GM19455 (cell line): ENCODE results near the gene RARA.
A peak's percentile ranks its signal among the peaks of the same experiment; 100 is the strongest.

Experiments used
- ATAC-seq: cut with Tn5 transposase; IDR thresholded peaks from one replicate; pipeline ENCODE4 v1.9.1; 2021; ENCODE audit not compliant: unreplicated experiment

Gene RARA

DNA sequence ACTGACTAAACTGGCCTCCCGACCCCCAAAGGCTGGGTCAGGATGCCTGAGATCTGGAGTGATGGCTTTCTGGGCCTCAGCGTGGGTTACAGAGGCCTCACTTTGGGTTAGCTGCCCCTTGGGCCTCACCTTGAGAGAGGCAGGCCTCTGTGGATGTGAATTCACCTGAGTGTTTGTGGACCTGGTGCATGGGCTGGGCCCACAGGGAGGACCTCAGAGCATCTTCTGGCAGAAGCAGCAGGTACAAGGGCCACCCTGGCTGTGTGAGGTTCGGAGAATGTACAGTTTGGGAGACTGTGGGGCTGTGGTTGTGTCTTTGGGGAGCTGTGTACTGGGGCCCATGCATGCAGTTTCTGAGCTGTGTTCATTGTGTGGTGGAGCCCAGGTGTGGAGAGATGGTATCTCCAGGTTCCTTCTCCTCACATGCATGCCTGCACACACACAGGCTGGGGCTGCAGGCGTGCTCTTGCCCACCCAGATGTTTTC, 18.3 kb downstream of the RARA start:
- no peak for ATAC-seq

DNA sequence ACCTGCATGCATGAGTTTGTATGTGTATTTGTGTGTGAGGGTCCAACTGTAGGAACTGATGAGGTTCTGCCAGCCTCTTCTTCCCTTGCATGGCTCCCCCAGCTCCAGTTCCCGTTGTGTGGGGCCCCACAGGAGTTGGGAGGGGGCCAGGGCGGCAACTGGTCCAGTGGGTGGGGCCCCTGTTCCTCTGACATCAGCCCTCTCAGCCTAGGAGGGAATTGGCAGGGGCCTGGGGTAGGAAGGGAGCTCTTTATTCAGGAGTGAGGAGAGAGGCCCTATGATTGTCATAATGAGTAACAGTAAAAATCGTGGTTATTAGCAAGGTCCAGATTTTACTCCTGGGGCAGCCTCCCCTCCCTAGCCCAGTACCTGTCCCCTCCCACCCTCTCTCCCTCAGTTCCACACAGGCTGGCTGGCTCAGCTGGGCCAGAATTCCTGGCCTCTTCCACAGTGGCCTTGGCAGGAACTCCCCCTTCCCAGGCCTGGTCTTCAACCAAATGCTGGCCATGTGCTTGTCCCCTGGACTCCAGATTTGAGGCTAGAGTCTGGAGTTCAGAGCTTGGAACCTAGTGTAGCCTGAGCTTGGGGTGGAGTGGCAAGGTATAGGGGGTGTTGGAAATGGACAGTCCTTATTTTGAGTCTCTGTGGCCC, 18.9 kb downstream of the RARA start:
- no peak for ATAC-seq

DNA sequence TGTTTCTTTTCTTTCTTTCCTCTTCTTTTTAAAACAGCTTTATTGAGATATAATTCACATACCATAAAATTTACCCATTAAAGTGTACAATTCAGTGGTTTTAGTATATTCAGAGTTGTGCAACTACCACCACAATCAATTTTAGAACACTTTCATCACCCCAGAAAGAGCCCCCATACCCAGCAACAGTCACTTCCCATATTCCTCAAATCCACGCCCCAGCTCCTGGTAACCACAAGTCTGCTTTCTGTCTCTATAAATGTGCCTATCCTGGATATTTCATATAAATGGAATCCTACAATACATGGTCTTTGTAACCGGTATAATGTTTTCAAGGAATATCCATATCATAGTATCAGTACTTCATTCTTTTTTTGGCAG, 19.4 kb downstream of the RARA start:
- no peak for ATAC-seq

DNA sequence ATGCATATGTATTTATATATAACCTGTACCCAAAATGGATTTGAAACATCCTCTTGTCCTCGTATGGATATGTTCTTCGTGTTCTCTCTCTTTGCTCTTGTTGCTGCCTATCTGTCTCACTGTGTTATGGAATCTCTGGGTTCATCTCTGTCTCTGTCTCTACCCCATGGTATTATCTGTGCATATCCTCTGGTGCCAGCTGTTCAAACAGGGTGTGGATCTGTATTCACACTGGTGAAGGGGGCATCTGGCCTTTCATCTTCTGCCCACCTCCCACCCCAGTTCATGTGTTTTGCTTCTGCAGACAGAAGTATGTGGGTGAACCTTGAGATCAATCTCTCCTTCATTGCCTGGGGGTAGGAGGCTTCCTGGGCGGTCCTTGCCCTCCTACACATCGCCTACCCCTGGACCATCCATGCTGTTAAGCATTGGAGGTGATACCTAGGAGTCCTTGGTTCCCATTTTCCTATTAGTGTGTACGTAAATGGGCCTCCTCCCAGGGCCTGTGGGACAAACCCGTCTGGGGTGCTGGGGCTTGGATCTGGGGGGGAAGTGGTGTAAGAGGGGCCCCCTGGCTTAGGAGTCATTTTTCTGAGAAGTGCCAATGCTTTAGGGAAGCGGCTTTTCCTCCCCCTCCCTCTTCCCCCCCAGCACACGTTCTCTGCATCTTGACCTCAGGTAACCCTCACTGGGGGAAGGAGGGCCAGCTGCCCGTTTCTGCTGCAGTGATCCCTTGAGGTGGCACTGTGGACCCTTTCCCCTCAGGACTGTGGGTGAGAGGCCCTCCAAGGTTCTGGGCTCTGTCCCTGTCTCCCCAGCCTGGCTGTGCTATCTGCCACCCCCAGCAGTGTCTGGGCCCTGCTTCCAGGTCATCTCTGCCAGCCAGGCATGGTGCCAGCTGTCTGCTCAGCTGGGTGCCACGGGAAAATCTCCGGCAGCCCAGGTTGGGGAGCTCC, 21.1 kb downstream of the RARA start:
- ATAC-seq, result no peak

DNA sequence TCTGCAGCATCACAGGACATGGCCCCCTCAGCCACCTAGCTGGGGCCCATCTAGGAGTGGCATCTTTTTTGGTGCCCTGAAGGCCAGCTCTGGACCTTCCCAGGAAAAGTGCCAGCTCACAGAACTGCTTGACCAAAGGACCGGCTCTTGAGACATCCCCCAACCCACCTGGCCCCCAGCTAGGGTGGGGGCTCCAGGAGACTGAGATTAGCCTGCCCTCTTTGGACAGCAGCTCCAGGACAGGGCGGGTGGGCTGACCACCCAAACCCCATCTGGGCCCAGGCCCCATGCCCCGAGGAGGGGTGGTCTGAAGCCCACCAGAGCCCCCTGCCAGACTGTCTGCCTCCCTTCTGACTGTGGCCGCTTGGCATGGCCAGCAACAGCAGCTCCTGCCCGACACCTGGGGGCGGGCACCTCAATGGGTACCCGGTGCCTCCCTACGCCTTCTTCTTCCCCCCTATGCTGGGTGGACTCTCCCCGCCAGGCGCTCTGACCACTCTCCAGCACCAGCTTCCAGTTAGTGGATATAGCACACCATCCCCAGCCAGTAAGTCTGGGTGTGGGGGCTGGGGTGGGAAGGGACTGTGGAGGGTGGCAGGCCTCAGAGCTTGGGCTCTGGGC, 22.0 kb downstream of the RARA start:
- ATAC-seq, result no peak

DNA sequence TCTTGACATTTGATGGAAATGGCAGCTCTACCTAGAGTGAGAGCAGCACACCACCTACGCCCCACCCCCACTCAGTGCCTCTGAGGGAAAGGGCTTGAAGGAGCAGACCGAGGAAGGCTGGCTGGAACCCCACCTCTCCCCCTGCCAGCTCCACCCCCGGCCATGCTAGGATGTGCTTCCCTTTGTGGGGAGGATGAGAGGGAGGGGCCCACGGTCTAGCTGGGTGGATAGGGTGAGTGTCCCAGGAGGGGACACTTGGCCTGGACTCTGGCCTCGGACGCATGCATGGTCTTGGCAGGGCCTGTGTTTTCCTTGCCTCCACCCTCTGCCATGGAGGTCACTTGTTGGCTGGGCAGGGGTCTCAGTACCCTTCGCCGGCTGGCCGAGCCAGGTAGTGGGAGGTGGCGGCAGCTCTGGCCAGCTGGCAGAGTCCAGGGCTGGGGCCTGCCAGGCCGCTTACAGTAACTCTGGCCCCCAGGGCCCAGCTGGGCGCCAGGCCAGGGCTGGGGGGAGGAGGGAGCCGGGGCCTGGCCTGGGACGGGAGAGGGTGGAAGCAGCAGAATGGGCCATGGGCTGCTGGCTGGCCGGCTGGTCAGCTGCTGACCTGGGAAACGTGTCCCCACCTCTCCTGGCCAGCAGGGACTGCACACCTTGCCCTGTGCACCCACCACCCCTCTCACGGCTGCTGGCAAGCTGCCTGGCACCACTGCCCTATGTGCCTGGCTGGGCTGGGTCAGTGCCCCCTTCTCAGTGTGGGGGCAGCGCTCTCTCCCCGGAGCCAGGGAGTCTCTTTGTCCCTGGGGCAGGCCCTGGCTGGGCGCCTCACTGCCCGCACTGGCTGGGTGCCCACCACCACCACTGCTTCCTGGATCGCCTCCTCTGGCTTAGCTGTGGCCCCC, 23.0 kb downstream of the RARA start:
- no peak for ATAC-seq

DNA sequence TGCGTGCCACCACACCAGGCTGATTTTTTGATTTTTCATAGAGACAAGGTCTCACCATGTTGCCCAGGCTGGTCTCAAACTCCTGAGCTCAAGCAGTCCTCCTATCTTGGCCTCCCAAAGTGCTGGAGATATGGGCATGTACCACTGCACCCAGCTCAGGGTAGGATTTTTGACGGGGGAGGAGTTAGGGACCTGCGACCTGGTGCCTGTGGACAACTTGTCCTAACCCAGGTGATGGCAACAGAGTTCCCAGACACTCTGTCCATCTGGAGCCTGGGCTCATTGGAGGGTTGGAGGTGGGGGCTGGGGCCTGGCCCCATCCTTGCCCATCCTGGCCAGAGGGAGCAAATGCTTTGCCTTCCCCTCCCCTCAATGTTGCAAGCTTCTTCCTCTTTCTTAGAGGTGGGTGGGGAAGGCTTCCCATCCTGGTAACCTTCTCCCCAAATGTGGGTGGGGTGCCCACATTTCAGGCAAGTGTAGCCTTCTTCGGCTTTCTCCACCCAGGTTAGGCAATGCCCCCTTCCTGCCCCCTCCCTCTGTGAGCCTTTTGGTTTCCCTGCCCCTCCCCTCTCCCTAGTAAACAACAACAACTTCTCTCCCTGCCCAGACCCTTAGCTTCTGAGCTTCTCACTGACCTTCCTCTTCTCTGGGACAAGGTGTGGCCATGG, 24.9 kb downstream of the RARA start:
- no peak for ATAC-seq

DNA sequence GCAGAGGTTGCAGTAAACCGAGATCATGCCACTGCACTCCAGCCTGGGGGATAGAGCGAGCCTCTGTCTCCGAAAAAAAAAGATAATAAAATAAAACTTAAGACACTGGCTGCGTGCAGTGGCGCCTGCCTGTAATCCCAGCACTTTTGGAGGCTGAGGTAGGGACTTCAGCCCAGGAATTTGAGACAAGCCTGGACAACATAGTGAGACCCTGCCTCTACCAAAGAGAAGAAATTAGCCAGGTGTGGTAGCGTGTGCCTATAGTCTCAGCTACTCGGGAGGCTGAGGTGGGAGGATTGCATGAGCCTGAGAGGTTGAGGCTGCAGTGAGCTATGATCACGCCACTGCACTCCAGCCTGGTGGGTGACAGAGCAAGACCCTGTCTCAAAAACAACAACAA, 26.6 kb downstream of the RARA start:
- no peak for ATAC-seq

DNA sequence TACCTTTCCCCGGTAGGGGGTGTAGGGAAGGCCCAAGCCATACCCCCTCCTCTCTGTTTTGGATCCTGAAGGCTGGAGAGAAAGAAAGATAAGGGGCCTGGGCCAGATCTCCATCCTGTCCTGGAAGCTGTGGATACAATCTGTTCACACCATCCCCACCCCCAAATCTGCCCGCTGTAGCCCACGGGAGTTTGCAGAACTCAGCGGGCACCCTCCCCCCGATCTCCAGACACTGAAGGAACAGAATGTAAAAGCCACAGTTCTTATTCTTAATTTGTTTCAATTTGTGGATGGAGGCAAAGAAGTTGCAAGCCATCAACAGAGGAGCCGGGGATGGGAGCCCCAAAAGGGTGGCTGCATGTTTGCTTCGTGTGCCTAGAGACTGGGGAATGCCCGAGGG, 28.4 kb downstream of the RARA start:
- ATAC-seq, result no peak

DNA sequence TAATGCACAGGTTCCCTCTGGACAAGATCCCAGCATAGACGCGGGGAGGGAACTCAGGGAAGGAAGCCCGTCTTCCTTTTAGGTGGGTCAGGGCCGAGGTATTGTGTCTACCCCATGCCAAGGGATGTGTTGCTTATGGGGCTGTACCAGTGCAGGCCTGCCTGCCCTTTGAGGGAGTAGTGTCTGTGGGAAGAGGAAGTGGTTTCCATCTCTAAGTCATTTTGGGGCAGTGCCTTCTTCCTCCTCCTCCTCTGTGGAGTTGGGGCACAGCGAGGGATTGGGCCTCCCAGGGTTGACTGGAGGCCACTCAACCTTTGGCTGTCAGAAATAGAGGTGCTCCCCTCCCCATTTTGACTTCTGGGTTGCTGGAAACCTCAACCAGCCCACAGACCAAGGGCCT, 29.1 kb downstream of the RARA start:
- no peak for ATAC-seq

DNA sequence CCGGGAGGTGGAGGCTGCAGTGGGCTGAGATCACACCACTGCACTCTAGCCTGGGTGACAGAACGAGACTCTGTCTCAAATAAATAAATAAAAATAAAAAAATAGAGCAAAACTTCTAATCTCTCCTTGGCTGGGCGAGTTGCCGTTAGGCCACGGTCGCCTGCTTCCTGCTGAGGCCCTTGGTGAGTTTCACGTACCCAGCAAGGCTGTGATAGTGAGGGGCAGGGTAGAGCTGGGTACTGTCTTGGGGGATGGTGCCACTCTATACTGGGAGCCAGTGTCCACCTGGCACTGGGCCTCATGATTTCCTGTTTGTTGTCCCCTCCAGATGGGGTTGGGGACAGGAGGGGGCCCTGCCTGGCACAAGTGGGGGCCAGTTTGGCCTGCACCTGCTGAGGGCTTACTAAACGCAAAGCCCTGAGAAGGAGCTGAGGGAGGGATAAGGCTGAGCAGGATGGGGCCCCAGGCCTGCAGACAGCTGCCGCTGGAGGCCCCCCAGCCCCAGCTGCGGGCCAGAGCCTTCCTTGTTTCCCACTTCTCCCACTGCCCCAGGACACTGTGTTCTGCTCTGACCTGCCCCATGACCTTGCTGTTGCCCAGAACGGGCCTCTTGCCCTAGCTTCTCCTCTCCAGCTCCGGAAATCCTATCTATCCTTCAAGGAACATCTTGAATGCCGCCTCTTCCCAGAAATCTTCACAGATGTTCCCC, 30.1 kb downstream of the RARA start:
- ATAC-seq, result no peak

DNA sequence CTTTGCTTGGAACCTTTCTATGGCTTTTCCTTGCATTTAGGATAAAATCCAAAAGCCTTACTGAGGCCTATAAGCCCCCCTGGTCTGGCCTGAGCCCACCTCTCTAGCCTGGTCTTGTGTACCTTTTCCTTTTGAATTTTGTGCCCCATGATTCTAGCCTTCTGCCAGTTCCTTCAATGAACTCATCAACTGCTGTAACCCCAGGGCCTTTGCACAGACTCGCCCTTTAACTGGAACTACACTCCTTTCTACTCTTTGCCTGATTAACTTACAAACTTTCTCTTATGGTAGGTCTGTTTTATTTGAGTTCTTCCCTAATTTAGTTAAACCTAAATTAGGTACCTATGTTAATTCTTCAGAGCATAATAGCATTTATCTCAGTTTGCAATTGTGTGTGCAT, 31.3 kb downstream of the RARA start:
- no peak for ATAC-seq

DNA sequence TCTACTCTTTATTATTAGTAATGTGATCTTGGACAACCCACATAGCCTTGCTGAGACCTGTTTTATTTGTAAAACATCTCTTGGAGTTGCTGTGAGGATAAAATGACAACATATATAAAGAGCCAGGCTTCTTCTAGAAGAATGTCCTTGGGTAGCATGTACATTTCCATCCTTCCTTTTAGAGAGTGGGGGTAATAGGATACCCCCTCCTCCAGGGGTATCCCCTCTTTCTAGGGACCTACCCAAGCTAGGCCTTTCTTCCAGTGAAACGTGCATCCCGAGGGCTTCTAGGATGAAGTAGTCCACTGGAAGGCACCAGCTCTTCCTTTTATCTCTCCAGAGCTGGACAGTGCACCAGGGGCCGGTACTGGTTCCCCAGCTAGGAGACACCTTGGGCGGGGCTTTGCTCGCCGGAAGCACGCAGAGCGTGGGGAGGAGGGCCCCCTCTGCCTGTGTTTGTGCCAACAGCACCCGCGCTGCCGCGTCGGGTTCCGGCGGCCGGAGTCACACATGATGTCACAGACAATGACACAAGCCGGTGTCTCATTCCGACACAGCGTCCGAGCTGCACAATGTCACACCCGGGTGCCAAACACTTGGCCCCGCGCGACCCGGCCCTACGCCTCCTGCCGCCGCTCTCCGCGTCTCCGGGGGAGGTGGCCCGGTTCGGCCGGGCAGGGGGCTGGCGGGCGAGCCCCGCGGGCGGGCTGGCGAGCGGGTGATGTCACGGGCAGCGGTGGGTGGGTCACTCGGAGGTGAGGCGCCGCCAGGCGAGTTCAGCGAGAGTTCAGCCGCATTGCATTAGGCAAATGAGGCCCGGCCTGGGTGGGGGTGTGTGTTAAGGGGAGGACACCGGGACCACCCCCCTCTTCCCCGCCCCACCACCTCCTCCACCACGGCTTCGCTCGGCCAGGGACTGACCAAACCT, 32.2 kb downstream of the RARA start:
- ATAC-seq, result peak; percentile 65

DNA sequence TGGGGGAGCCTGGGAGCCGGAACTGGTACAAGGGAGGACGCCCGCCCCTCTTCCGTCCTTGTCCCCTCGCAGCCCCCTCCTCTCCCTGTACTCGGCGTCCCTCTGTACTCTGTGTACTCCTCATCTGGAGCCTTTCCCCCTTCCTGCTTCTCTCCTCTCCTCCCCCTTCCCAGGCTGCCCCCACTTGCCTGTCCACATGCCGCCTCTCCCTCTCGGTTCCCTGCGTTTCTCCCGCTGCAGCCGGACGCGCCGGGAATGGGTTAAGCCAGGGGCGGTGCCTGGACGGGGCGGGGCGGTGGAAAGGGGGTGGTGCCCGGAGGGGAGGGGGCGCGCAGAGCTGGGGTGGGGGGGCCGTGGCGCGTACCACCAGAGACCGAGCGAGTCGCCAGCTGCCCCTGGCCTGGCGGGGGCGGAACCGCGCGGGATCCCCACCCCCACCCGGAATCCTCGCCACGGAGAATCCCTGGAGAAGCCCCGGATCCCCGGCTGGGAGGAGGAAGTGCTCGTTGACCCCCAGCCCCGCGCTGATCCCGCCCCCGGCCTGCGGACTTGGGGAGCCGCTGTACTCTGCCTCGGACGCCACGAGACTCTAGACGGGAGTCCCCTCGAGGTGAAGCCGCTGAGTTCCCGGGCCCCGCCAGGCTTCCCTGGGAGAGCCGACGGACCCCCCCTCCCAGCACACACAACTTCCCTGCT, 33.0 kb downstream of the RARA start:
- no peak for ATAC-seq

DNA sequence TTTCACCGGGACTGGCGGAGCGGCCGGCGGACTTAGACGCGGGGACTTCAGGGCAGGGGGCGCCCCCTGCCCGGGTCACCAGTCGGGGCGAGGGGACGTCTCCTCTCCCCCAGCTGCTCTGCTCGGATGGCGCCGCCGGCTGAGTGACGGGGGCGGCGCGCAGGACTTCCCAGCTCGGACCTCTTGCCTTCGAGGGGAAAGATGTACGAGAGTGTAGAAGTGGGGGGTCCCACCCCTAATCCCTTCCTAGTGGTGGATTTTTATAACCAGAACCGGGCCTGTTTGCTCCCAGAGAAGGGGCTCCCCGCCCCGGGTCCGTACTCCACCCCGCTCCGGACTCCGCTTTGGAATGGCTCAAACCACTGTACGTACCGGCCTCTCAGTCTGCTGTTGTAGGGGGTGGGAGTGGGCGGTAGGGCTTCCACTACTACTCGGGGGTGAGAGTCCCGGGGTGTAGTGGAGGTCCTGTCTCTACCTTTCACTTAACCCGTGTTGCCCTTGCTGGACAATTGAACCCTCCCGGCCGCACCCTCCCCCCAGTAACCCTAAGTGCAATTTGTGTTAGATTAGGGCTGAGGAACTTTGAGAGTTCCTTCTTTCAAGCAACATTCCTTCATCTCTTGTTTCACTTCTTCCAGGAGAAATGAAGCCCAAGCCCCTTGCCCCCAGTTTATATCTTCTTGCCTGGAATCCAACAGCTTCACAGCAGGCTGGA, 33.7 kb downstream of the RARA start:
- no peak for ATAC-seq

DNA sequence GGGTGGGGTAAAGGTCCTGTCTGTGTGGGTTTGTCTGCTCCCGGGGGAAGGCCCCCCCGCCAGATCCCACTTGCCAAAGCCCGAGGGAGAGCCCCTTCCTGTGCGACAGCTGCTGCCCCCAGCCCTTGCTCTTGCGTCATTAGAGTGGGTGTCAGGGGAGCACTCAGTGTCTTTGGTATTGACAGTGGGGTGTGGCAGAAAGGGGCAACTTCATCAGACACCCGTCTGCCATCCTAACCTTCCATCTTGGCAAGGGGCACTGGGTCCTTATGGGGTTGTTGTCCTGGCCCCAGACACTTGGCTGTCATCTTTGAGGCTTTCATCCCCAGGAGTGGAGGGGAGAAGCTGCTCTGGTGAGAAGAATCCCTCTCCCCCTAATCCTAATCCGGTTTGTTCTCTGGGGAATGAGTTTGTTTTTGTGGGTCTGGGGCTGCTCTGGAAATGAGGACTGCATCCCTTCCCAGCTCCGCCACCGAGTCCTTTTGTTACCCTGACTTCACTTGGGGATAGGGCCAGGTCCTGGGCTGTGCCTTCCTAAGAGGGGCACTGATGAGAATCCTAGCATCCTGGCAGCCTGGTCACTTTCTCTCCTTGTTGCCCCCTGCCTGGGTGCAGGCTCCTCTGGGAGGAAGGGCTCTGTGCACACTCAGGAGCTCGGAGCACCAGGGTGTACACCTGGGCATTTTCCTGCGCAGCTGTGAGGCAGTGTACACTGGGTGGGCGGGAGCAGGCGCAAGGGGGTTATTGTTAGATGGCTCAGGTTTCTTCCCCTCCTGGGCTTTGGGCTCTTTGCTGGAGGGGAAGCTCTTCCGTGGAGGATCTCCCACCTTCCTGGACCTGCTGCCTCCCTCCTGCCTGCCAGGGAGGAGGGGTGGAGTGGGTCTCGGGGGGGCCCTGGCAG, 34.5 kb downstream of the RARA start:
- ATAC-seq, result no peak
